CD1c-positive myeloid dendritic cell (primary cell): ENCODE data around the gene ARHGDIB.

Experiments
- DNase-seq: peaks from one replicate; pipeline ENCODE4 v3.0.0-alpha.2; 2016; ENCODE audit errors: extremely low spot score

ARHGDIB gene

DNA sequence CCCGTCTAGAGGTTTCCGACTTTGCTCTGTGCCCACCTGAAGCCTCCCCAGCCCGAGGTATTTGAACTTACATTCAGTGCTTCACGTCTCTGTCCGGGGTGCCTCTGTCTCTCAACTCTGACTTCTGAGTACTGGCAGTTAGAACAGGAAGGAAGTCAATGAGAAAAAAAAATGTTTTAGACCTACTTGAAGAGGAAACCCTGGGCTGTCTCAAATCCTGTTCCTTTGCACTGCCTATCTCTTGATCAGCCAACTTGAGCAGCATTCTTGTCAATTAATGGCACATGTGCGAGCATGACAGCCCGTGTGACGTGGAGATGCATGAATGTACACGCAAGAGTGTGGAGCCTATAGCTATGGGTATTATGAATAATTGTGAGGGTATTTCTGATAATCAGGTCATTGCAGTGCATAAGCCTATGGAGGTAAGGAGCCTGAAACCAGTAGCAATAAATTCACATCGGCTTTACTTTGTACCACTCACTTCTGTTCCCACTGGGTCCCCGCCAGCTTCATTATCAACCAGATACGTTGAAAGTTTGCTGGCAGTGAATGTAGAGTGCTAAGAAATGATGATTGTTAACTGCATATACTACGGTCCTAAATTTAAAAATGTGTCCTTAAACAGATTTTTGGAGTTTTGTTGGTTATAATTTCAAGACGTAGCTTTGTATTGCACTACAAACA, at the start of gene ARHGDIB:
TSS of gene ARHGDIB (minus strand) at position 136 of the 687 bp plus-strand sequence. CDS start 10,889 bp downstream, outside the sequence.
- peak; percentile 85 for DNase-seq

DNA sequence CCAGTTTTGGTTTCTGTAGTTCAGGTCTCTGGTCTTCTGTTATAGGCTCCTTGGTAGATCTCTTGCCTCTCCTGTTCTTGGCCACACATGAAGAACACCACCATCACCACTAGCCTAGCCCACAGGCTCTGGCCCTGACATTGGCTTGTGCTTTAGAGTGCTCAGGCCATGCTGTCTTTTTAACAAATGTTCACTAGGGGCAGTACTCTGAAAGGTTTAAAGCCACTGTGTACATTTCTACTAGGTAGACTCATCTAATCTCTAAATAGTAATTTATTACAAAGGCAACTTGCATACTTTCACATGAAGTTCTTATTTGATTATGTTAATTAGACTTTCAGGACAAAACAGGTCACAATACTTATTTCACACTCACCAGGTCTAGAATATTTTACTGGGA, 49.8 kb upstream of the ARHGDIB start:
- DNase-seq = no peak

DNA sequence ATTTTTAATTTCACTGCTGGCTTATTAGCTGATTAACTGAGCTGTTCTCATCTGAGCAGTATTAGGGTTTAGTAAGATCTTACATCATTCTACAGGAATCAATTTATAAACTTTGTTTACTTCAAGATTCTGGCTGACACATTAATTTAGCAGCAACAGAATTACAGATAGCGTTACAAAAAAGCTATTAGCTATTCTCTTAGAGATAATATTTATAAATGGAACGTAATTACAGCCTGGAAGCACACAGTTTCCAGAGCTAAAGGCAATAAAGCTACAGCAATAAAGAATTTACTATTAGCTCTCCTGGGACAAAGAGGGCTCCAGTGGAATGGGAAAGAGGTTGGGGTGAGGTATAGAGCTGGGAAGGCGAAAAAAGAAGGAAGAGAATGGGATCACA, 46.1 kb upstream of the ARHGDIB start:
- DNase-seq = no peak

DNA sequence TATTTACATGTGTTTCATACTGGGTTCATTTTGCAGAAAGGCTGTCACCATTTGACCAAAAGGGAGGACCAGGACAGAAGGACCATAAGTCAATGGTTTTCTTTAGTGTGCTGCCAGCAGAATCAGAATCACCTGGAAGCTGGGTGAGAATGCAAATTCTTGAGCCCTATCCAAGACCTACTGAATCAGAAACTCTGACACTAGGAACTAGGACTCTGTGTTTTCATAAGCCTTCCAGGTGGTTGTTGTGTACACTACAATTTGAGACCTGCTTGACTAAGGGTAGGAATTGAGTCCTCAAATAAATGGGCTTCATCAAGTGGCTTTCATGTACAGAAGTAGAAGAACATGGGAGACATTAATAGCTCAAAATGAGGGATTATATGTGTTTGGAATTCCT, 43.7 kb upstream of the ARHGDIB start:
- DNase-seq = no peak

DNA sequence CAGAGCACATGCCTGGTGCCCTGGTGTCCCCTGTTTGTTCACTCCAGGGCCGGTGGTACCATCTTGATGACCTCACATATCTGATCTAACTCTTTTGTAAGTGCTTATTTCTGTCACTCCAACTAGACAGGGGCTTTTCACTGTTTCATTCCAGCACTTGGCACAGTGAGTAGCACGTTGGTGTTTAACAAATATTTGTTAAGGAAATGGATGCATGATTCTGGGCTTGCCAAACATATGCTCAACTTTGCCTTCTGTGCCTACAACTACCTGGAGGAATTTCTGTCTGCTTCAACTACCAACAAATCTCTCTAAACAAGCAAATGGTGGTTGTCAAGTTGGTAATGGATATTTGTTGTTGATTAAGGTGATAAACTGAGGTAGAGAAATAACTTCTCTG, 43.0 kb upstream of the ARHGDIB start:
- DNase-seq = no peak

DNA sequence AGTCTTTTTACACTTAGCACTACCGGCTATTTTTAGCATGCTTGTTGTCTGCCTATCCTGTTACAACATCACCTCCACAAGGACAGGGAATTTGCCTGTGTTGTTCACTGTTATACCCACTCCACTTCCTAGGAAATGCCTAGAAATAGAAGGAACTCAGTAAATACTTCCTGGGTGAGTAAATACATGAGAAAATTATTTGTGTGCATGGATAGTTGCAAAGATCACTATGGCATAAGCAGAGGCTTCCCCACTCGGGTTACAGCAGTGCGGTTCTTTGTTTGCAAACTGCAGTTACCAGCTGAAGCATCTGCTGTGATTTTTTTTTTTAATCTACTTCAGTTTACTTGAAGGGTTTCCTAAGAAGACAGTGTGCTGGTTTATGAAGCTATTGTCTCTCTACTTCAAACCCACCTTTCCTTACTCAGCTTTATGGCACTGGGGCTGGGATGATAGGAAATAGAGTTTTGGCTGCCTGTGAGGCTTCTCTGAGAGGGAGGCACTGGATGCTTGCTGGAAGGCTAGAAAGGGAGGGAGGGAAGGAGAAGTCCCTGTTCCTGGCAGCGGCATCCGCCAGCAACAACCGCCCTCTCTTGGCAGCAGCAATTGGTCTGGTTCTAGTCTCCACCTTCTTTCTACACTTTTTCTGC, 40.5 kb upstream of the ARHGDIB start:
- no peak for DNase-seq

DNA sequence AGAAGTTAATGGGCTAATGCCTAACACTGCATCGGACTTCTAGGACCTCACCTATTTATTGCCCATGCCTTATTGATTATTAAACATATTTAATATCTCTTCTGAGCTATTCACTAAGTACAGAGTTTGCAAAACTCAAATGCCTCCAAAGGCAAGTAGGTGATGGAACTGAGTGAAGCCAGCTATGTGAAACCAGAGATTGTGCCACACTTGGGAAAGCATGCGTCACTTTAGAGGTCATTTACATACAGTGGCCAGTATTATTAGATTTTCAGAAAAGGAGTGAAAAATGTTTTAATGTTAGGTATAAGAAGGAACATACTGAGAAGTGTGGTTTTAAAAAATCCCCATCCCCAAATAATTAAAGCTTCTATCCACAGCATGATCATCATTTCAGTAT, 39.2 kb upstream of the ARHGDIB start:
- DNase-seq = no peak

DNA sequence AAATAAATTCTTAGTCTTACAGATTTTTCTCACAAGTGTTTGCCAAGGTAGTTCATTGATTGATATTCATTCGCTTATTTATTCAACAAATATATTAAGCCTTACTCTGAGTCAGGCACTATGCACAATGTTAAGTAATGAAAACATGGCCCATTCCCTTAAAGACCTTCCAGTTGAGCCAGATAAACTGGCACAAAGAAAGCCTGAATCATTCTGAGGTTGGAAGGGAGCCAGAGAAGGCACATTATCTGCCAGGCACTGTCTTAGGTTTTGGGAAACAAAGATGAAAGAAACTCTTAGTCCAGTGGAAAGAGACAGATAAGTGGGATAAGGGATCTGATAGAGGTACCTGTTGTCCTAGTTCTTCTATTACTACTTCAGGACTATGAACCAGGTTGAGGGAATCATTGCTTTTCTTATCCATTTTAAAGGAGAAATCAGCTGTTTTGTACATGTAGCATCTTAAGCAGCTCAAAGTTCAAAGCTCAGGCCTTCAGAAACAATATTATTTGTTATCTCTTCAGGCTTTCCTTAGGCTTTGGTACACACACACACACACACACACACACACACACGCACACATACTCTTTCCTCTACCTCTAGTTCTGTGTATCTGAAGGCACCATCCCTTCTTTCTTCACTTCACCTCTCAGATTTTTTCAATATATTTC, 38.4 kb upstream of the ARHGDIB start:
- DNase-seq = no peak

DNA sequence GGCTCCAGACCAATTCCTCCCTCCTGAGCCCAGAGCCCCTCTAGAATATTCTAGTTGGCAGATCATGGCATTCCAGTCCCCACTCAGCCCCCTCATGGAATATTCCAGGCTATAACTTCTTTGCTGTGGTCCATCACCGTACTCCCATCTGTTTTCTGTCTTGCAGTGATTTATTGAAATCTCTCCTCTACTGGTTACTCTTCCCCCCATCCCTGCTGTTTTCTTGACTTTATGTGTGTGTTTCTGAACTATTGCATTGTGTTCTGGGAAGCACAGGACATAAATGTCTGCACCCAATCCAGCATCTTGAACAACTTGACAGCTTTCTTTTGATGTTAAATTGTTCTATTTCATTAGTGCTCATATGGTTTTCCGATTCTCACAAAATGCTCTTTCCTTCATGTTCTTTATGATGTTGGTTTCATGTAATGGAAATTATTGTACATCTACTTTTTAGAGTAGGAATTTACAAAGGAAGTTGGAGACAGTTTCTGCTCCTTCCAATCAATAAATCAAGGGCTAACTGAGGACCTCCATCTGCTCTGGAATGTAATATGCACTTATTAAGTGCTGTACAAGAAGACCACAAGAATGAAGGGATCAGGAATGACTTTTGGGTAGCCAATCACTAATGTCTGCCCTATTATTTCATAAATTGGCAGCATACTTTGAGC, 37.8 kb upstream of the ARHGDIB start:
- no peak for DNase-seq

DNA sequence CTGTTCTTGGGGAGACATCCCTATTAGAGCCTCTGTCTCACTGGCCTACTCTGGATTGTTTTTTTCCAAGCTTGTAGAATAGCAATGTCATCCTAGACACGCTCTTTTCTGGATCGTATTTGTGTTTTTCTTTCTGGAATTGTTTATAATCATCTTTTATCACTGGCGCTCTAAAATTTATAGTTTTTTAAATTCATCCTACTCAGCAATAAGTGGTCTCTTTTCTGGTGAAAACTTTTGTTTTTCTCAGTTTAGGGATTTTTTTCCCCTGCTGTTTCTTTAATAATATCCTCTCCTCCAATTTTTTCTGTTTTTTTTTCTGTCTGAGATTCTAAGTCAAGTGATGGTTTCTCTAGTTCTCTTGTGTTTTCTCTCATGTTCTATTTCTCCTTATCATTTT, 36.6 kb upstream of the ARHGDIB start:
- no peak for DNase-seq

DNA sequence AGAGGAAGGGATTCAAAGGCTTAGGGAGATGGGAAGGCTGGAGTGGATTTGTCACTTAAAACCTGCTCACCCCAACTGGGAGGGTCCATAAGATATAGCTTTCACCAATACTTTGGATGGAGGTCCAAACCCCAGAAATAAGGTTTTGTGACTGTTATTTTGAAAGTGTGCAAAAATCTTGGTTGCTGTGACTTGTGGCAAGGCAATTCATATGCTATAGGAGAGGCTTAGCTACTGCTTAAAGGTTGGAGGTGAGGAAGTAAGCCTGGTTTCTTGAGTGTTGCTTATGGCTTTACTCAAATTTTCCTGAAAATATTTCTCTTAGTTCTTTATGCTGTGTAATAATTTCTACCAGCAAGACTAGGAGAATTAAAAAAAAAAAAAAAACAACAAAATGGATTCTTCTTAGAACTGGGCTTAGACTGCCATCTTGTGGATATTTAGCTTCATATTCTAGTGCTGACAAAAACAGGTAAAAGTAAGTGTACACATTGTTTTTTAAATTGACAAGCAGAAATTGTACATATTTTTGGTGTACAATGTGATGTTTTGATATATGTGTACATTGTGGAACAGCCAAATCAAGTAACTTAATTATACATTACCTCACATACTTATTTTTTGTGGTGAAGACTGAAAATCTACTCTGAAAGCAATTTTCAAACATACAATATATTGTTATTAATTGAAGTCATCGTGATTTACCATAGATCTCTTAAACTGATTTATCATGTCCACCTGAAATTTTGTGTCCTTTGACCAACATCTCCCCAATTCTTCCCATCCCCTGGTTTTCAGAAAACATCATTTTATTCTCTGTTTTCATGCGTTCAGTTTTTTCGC, 34.4 kb upstream of the ARHGDIB start:
- peak; percentile 72 for DNase-seq

DNA sequence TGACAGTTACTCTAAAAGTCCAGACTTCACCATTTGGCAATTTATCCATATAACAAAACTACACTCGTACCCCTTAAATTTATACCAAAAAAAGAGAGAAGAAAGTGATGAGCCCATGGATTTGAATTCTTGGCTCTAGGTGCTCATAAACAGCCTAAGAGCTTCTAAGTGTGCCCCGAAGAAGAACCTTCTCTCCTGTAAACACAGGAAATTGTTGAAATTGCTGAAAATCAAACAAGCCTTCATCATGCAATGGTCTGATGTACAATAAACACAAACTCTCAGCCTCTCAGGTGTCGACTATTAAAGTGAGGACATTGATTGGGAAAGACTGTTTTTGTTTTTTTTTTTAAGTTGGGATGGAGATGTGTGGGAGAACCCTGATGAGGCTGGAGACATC, 33.2 kb upstream of the ARHGDIB start:
- DNase-seq = no peak

DNA sequence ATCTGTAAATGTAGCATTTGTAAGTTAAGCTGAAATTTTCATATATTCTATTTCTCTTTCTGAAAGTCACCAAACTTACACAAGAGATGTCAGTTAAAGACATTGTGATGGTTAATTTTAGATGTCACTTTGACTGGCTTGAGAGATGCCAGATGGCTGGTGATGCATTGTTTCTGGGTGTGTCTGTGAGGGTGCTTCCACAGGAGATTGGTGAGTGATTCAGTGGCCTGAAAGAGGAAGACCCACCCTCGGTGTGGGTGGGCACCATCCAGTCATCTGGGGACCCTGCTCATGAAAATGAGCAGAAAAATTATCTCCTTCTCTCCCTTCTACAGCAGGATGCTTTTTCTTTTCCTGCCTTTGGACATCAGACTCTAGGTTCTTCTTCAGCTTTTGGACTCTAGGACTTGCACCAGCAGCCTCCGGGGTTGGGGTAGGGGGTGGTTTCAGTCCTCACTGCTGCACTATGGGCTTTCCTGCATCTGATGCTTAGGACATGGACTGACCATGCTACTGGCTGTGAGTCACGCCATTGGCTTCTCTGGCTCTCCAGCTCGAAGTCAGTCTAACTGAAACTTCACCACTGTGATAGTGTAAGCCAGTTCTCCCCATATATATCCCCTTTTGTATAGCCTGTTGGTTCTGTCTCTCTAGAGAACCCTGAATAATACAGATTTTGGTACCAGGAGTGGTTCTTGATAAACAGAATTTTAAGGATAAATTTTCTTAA, 32.3 kb upstream of the ARHGDIB start:
- peak; percentile 33 for DNase-seq

DNA sequence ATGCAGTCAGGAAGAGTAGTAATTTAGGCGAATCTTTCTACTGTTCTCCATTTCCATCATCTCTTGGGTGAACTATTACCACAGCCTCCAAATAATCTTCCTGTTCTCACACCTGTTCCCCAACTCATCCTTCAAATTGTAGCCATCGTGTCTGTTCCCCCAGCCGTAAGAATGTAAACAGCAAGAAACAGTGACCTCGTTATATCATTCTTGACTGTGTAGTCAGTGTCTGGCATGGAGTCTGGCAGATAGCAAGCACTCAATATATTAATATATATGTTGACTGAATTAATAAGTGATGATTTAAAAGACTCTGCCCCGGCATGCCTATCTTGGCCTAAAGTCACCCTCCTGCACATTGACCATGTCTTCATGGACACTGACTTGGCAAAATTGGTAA, 31.7 kb upstream of the ARHGDIB start:
- no peak for DNase-seq

DNA sequence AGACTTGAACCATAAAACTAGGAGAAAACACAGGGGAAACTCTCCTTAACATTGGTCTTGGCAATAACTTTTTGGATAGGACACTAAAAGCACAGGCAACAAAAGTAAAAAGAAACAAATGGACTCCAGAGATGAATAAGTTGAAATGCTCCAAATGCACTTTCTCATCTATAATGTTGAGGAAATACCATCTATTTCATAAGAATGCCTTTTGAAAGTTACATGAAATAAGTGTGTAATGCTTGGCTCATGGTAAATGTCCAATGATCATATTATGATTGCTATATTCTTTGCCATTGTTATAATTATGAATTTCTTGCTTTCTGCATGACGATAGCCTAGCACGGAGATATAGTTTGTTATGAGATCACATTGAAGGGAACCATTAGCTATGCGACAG, 31.3 kb upstream of the ARHGDIB start:
- DNase-seq = no peak

DNA sequence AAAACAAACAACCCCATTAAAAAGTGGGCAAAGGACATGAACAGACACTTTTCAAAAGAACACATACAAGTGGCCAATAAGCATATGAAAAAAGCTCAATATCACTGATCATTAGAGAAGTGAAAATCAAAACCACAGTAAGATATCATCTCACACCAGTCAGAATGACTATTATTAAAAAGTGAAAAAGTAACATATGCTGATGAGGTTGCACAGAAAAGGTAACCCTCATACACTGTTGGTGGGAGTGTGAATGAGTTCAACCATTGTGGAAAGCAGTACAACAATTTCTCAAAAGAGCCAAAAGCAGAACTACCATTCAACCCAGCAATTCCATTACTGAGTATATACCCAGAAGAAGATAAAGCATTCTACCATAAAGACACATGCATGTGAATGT, 29.7 kb upstream of the ARHGDIB start:
- DNase-seq = peak; percentile 27

DNA sequence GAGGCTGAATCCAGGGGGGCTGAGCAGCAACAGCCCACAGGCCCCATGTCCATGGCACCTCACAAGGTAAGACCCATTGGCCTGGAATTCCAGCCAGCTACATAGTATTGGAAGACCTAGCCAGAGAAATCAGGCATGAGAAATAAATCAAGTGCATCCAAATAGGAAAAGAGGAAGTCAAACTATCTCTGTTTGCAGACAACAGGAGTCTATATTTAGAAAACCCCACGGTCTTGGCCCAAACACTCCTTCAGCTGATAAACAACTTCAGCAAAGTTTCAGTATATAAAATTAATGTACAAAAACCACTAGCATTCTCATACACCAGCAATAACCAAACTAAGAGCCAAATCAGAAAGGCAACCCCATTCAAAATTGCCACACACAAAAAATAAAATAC, 28.4 kb upstream of the ARHGDIB start:
- DNase-seq = peak; percentile 39

DNA sequence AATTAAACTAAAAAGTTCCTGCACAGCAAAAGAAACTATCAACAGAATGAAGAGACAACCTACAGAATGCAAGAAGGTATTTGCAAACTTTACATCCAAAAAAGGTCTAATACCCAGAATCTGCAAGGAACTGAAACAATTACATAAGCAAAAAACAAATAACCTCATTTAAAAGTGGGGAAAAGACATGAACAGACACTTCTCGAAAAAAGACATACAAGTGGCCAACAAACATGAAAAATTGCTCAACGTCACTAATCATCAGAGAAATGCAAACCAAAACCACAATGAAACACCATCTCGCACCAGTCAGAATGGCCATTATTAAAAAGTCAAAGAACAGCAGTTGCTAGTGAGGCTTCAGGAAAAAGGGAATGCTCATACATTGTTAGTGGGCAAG, 26.6 kb upstream of the ARHGDIB start:
- DNase-seq = peak; percentile 66

DNA sequence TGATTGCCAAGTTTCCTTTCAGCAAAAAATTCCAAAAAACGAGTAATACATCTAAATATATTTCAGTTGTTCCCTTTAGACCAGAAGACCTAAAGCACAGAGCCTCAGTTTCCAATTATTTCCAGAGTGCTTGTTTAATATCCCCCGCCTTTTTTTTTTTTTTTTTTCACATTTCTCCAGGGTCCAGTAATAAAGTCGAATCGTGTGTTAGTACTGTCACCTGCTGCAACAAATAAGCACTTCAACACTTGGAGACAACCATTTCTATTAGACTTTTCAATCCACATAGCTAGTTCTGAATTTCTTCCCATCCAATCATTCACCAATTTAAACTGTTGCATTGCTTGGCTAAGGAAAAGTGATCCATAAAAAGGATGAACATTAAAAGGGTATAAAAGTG, 25.0 kb upstream of the ARHGDIB start:
- DNase-seq = no peak

DNA sequence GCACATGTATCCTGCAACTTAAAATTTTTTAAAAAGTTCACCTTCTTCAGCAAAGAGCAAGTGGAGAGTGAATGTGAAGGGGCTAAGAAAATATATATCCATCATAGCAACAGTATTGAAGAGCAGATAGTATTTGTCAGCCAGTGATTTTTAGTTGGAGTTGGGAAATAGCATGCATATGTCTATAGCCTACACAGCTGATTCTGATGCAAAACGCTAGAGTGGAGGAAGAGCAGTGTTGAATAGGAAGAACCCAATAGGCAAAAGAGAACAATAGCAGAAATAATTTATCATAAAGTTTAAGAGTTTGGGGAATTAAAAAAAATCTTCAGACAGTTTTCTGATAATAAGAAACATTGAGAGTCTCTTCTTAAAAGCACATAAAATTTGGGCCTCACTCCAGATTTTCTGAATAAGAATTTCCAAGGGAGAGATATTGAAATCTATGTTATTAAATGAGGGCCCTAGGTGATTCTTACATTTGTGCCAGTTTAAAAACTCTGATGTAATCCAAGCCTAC, 23.4 kb upstream of the ARHGDIB start:
- no peak for DNase-seq

DNA sequence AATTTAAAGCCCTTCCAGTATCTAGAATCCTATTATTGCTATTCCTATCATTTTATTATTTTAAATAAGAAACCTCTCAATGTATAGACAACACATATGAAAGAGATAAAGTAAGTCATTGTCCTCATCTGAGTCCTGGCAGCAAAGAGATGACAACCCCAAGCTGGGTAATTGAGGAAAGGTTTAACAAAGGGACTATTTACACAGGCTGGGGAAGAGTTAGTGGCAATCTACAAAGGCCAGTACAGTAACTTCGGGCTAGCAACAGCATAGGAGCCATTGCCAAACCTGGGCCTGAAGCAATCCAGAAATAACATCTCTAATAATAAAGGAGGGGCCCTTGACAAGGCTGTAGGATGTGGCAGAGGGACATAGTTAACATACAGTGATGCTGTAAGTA, 22.6 kb upstream of the ARHGDIB start:
- no peak for DNase-seq
